CD4-positive, alpha-beta T cell treated with Interleukin-6 at 100 ng/mL for 8 hours (primary cell): ENCODE measurements around the gene ASB2.
A peak's percentile ranks its signal among the peaks of the same experiment; 100 is the strongest.

Experiments
- DNase-seq: peaks from one replicate; pipeline ENCODE4 v3.0.0-alpha.2; 2020; ENCODE audit warnings: mixed read lengths, low spot score

Gene ASB2, protein sequence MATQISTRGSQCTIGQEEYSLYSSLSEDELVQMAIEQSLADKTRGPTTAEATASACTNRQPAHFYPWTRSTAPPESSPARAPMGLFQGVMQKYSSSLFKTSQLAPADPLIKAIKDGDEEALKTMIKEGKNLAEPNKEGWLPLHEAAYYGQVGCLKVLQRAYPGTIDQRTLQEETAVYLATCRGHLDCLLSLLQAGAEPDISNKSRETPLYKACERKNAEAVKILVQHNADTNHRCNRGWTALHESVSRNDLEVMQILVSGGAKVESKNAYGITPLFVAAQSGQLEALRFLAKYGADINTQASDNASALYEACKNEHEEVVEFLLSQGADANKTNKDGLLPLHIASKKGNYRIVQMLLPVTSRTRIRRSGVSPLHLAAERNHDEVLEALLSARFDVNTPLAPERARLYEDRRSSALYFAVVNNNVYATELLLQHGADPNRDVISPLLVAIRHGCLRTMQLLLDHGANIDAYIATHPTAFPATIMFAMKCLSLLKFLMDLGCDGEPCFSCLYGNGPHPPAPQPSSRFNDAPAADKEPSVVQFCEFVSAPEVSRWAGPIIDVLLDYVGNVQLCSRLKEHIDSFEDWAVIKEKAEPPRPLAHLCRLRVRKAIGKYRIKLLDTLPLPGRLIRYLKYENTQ

DNA sequence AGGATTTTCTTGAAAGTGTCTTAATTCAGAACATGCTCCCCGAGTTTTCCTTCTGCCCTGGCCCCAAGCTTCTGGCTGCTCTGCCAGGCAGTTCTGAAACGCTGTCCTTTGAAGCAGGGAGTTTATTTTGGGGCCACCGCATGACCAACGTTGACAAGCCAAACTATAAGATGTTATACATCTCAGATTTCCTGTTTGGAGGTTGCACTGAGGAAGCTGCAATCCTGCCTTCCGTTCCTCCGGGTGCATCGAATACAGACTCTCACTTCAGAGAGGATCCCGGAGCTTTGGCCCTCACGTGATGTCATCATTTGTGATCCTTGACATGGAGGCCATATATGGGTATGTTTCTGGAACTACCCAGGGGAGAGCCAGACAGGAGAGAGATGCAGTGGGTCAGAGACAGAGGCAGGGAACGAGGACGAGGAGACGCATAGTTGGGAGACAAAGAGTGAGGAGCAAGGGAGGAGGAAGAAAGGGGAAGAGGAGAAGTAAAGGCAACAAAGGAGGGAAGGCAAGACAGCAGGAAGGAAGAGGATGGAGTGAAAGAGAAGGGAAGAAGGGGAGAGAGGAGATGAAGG lies at the start of gene ASB2:
ASB2 (minus strand) TSS at position 94 of the 581 bp plus-strand sequence. CDS start 12,031 bp downstream, outside the sequence.
- no peak for DNase-seq

DNA sequence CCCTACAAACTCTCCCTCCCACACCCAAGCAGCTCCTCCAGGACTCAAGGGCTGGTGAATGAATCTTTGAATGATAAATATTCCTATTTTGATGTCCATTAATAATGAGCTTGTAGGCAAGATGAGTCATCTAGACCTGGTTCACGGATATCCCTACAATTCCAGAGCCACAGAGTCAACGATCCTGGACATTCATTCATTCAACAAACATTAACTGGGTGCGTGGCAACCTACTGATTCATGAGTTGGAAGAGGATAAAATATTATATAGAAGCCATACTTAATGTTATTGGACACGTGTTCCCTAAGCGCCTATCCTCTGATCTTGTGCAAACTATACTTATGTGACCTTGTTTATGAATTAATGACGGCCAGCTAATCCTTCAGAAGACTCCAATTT lies 49.4 kb upstream of the ASB2 start:
- DNase-seq, result no peak

DNA sequence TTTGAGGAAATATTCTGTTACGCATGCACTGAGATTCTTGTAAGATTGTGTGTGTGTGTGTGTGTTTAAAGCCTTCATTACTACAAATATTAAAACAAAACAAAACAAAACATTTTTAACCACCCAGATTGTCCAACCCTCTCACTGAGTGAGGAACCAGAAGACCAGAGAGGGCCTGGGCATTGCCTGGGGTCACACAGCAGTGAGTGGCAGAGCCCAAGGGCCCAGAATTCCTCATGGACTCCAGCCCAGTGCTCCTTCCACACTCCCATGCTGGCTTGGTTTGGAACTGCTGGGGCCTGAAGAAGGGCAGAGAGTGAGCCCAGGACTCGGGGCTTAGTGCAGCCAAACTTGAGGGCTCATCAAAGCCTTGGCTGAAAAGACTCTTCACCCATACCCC lies 48.2 kb upstream of the ASB2 start:
- no peak for DNase-seq

DNA sequence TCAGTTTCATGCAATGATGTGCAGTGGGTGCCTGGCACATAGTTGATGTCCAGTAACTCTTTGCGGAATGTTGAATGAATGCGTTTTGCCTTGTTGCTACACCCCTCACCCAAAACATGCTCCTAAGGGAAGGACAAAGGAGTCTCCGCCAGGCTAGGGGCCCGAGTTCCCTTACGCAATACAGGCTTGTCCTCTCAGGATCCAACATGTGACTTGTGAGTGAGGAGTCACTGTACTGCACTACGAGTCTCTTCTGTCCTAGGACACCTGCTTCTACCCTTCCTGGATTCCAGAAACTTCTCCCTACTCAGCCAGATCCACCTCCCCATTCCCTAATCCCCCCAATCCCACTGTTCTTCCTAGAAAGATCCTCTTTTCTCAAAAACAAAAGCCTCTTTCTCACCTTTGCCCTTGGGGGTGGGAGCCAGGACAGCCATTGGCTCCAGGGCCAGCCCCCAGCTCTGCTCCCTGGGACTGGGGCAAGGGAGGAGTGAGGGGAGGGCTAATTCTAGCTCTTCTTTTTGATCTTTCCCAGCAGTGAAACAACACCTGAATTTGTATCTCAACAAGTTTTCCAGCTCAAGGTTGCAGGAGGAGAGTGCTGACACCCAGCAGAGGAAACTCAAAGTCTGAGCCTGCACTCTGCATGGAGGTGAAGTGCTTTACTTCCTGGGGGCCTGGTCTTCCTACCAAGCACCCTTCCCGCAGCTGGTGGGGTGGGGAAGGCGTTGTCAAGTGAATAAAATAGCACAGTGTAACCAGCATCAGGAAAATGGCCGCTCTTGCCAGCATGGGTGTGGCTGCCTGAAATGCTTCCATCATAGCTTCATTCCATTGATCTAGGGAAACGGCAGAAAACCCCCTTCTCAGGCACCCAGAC lies 46.4 kb upstream of the ASB2 start:
- no peak for DNase-seq

DNA sequence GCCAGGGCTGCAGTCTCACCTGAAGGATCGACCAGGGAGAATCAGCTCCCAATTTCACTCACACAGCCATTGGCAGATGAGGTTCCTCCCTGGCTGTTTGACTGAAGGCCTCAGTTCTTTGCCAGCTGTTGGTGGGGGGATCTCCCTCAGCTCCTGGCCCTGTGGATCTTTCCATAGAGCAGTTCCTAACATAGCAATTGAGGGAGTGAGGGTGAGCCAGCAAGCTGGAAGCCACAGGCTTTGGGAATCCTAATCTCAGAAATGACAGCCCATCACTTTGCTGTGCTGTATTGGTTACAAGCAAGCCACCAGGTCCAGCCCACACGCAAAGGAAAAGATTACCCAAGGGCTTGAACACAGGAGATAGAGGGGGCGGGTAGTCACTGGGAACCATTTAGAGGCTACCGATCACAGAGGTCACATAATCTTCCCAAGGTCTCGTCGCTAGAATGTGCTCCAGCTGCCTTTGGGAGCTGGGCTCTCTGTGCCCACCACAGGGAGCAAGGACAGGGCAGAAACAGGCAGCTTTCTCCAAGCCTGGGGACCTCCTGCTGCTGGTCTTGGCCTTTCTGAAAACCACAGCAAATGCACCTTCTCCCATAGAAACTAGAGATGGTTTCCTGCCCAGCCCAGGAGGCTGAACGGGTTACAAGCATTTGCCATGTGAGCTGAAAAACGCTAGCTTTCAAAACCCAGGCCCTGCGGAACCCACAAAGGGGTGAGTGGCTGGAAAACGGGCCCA lies 45.2 kb upstream of the ASB2 start:
- no peak for DNase-seq

DNA sequence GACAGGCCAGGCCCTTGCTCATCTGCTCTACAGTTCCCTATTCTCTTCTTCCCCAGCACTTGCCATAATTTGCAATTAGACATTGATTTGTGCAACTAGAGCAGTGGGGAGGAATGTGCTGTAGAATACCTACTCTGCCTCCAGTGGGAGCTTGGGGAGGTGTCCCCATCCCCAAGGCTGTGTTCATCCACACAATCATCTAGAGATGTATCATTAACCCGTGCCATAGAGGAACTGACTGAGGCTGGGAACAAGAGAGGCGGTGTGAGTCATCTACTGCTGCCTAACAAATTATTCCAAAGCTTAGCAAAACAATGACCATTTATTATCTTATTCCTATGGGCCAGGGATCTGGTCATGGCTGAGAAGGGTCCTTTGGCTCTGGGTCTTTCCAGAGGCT lies 44.6 kb upstream of the ASB2 start:
- DNase-seq, result no peak

DNA sequence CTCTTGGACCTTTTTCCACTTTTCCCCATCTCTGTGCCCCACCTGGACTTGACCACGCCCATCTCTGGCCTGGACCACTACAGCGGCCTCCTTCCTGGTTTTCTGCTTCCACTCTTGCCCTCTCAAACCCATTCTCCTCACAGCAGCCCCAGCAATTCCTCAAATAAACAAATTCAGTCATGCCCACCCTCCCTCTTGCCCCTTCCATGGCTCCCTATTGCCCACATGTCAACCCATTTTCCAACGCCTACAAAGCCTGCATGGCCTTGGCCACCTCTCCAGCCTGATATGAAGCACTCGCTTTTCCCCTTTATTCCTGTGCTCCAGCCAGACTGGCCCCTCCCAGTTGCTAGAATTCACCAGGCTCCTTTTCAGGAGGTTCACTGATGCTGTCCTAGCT lies 43.9 kb upstream of the ASB2 start:
- DNase-seq, result no peak

DNA sequence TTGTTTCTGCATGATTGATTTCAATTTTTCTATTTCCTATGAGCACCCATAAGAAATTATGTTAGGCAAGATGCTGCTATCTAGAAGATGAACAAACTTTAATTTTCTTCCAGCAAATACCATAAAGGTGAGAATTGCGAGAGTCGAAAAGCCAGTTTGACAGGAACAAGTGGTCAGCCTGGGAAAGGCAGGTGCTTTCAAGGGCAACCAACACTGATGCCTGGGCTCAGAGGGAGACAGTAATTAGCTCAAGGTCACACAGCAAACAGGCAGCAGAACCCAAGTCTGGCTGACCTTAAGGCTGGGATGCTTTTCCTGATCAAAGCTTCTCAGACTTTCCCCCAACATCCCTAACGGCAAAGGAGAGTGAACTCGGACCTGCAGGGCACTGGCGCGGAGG lies 43.0 kb upstream of the ASB2 start:
- DNase-seq, result no peak

DNA sequence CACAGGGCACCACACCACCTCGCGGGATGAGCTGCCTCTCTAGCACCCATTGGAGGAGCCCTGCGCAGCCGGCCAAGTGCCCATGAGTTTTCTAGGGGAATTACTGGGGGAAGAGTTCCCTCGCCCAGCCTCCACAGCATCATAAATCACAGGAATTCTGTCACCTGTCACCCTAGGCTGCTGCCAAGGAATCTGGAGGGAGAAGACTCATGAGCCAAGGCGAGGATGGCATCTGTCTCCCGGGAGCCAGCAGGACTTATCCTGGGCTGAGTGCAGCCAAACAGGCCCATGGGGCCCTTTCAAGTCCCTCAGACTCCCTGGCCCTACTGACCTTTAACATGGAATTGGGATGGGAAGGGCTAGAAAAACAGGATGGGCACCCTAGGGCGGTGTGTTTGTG lies 41.9 kb upstream of the ASB2 start:
- no peak for DNase-seq

DNA sequence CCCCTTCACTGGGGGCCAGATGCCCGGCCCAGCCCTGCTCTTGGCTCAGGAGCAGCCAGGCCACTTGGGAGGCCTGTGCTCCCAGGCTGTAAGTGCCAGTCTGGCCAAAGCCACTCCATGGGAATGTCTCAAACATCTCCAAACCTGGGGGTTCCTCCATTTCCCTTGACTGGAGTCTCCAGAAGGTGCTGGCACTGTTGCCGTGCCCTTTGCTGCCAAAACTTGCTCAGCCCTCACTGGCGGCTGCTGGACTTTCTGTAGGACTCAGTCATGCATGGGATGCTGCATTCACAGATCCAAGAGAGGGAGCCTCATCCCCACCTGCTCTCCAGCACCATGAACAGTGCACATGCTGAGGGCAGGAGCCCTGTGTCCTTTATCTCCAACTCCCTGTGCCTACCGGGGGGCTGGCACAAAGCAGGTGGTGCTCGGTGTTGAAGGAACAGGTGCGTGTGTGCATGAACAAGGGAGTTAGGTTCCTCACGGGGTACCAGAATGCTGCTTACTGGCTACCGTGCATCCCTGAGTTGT lies 40.1 kb upstream of the ASB2 start:
- no peak for DNase-seq

DNA sequence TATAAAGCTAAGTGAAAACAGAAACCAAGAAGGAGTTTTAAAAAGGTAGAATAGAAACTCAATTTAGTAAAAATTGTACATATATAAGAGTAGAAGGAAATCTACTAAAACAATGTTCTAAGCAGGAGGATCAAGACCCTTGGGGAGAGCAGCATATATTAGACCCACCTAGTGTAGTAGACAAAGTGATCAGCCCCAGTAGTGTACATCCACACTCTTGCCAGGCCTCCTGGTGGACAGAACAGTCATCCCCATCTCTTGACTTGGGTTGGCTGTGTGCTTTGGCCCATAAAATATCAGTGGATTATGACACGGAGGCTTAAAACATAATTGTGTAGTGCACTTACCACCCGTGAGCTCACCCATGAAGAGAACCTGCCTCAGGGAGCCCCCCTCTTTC lies 38.9 kb upstream of the ASB2 start:
- DNase-seq, result no peak

DNA sequence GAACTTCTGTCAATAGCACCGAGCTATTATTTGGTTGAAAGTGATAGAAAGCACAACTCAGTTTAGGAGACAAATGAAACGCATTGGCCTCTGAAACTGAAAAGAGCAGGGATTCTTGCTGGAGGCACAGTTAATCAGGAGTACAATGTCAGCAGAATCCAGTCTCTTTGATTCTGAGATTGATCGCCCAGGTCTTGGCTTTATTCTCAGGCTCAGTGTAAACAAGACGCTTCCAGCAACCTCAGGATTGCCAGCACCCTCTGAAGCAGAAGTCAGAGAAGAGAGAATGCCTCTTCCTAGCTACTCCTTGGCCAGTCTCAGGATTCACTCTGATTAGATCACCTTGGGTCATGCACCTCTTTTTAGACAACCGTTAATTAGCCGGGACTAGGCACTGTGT lies 38.0 kb upstream of the ASB2 start:
- no peak for DNase-seq

DNA sequence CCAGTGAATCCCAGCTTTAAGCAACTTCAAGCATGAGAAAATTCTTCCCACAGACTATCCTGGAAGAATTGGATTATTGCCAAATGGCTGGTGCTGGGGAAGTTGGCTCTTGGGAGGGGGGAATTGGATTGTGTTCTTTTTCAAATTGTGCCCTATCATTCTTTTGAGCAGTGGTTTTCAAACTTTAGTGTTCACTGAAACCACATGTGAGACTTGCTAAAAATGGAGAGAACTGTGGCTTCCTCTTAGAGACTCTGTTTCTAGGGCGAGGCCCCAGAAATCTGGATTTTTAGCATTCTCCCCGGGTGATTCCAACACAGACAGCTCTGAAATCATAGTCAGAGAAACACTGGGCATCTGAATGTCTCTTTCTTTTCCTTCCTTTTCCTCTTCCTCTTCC lies 35.4 kb upstream of the ASB2 start:
- DNase-seq, result peak; percentile 44

DNA sequence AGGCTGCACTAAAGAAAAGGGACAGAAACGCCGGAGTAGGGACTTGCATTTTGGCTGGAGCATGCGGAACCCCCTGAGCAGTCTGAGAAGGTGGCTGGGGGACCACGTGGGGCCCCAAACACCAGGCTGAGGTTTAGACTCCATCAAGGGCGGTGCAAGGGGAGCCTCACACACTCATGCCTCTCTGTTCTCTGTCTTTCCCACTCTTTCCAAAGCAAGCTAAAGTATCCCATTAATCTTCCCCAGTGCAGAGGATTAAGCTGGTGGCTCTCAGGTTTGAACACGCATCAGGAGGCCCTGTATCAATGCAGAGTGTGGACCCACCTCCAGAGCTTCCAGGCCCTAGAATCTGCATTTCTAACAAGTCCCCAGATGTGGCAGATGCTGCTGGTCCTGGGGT lies 34.3 kb upstream of the ASB2 start:
- no peak for DNase-seq

DNA sequence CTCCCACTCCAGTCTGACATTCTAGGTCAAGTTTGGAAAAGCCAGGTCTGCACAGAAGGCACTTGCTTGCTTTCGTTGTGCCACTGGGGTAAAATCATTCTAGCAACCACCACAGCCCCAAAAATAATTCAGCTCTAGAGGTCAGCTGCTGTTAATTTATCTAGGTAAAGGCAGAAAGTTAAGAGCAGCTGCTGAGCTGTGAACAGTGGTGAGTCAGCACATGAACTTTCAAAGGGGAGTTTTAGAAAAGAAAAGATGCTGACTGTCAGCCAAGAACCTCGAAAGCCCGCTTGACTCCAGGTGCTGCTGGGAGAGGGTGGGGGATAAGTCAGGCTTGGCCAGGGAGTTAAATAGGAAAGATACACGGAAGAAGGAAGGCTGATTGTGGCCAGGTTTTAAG lies 33.4 kb upstream of the ASB2 start:
- DNase-seq, result no peak

DNA sequence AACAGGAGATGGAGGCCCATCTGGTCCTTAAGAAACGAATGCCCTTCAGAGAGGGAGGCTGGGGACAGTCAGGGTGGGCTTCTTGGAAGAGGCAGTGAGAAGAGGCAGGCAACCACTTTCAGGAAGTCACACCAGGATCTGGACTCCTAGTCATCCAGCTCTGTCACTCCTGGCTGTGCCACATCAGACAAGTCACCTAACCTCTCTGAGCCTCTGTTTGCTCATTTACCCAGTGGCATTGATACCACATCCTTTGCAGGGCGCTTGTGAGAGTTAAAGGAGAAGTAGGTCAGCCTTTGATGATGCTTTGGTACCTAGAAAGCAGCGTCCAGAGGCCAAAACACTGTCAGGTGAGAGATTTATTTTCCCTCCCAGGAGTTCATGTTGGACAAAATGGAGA lies 31.9 kb upstream of the ASB2 start:
- DNase-seq, result no peak

DNA sequence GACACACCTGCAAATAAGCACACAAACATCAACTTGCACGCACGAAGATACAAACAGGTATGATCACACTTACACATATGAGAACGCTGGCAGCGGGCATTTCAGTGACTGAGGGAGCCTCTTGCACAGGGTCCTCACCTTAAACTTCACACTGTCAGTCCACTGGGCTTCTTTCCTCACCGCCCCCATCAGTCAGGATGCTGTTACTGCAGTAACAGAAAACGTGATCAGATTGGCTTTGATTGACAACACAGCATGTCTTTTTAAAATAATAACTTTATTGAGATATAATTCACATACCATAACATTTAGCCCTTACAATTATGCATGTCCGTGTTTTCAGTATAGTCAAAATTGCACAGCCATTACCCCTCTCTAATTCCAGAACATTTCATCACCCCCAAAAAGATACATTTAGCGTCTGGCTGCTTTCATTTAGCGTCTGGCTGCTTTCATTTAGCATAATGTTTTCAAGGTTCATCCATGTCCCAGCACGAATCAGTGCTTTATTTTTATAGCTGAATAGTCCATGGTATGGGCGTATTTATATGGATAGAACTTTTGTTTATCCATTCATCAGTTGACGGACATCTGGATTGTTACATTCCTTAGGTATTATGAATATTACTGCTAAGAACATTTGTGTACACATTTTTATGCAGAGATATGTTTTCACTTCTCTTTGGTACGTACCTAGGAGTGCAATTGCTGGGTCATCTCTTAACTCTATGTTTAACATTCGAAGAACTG lies 29.1 kb upstream of the ASB2 start:
- DNase-seq, result no peak

DNA sequence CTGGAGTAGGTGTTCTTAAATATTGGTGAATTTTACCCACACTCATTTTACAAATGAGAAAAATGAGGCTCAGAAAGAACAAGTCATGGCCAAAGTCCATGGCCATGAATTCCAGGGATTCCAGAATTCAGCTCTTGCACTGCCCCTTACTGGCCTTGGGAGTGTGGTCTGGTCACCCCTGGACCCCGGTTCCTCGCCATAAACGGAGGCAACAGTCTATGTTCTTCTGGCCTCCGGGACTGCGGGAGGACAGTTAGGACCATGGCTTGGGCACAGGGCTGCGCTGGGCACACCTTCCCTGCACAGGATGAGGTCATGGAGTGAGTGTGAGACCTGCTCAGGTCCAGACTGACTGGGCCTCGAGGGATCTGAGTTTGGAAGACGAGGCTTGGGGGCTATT lies 27.6 kb upstream of the ASB2 start:
- no peak for DNase-seq

DNA sequence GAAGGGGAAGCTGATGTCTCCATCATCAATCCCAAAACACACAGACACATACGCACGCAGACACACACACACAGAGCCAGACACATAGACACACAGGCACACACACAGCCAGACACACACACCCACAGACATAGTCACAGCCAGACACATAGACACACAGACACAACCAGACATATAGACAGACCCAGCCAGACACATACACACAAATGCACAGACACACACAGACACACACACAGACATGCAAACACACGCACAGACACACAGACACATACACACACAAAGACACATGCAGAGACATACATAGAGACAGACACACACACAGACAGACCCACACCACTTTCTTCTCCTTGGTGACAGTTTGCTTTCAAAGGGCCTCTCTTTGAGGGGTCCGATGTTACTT lies 27.0 kb upstream of the ASB2 start:
- no peak for DNase-seq

DNA sequence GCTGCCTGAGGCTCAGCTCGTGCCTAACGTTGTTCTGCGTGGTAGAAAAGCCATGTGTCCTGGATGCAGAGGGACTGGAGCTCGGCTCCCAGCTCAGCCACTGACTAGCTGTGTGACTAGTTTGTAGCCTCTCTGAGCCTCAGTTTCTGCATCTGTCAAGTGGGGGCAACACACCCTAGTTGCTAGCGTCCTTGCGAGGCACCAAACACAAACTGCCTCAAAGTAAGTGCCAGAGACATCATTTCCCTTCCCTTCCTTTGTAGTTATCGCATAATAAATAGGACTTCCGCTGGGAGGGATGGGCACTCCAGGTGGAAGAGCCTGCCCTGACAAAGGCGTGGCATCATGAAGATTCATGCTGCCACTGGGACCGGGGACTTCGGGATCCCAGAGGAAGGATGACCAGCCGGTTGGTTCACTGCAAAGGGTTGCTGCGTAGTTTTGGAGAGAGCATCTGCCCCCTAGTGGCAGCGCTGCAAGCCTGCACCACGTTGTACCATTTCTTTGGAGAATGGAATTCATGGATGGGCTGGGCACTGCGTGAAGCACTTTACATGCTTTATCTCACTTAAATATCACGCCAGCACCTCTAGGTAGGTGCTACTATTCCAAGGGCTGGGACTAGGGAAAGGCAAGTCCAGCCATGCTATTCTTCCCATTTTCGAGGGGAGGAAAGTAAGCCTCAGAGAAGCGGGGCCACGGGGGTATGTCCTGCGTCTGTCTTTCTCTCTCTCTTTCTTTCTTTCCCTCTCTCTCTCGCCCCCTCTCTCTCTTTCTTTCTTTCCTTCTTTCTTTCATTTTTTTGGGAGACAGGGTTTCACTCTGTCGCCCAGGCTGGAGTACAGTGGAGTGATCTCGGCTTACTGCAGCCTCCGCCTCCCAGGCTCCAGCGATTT lies 25.4 kb upstream of the ASB2 start:
- peak; percentile 63 for DNase-seq
